NCI-H2227 (cell line): Measurements from ENCODE around the gene FALEC.
A peak's percentile ranks its signal among the peaks of the same experiment; 100 is the strongest.

Experiments
- DNase-seq: peaks from one replicate; lab custom pipeline; 2025; ENCODE audit not compliant: unreplicated experiment; lab: John Stamatoyannopoulos, UW

FALEC gene

GRCh38 chr1:150544204-150544603 lies 28.7 kb downstream of the FALEC start:
- no peak for DNase-seq

- no peak for DNase-seq
These were observed 30.0 kb downstream of the FALEC start for GRCh38 chr1:150545486-150546032.

DNA sequence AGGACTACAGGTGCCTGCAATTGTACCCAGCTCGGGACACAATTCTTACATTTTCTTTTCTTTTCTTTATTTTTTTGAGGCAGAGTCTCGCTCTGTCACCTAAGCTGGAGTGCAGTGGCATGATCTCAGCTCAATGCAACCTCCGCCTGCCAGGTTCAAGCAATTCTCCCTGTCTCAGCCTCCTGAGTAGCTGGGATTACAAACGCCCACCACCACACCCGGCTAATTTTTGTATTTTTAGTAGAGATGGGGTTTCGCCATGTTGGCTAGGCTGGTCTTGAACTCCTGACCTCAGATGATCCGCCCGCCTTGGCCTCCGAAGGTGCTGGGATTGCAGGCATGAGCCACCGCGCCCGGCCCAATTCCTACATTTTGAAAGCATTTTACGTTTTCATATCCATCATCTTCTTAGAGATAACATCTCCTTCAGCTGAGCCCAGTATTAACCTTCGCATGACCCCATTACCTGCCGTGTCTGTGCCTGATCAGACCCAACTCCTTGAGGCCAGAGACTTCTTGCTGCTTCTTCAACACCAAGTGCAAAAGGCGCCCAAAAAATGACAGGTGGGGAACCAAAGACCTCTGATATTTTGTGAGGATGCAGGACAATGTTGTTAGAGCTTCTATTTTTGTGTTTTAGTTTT lies 30.9 kb downstream of the FALEC start:
- no peak for DNase-seq

DNA sequence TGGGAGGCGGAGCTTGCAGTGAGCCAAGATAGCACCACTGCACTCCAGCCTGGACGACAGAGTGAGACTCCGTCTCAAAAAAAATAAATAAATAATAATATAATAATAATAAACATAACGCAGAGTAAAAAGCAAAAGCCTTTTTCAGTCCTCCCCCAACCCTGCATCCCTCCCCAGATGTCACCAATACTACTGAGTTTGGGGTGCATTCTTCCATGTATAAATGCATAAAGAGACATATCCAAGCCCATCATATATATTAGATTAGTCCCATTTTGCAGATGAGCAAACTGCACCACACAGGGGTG lies 32.7 kb downstream of the FALEC start:
- no peak for DNase-seq

DNA sequence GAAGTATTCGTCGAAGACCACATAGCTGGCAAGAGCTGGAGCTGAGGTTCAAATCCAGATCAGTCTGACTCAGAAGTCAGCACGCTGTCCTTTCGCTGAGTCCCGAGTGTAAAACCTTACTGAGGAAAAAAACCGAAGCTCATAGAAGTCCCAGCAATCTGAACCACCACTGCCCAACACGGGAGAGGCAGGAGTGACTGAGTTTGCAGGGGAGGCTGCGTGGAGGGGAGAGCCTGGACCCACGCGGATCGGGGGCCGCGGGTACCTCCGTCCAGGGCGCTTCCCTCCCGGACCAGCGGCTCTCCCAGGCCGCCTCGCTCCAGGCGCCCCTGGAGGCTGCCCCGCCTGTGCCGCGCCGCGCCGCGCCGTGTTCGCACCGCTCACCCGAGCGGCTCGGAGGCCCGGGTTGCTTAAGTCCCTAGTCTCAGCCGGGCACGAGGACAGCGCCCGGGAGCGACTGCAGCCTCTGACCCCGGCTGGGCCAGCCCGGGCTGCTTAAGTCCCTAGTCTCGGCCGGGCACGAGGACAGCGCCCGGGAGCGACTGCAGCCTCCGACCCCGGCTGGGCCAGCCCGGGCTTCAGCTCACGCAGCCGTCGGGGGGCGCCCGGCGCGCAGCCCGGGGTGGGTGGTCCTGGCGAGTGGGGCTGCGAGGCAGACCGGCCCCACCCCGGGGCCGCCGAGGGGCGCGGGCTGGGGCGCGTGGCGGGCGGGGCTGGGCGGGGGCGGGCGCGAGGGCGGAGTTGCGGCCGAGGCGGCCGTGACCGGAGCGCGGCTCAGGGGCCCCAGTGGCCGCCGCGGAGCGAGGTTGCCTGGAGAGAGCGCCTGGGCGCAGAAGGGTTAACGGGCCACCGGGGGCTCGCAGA lies 33.3 kb downstream of the FALEC start, which contains the start of gene ADAMTSL4:
Gene ADAMTSL4 (plus strand): TSS at position 777 of the 864 bp plus-strand sequence. CDS start 2,881 bp downstream, outside the sequence.
- peak; percentile 58 for DNase-seq

GRCh38 chr1:150549496-150550221 lies 34.1 kb downstream of the FALEC start:
- DNase-seq, result no peak

- DNase-seq, result no peak
These were observed 34.9 kb downstream of the FALEC start for GRCh38 chr1:150550222-150551050.

DNA sequence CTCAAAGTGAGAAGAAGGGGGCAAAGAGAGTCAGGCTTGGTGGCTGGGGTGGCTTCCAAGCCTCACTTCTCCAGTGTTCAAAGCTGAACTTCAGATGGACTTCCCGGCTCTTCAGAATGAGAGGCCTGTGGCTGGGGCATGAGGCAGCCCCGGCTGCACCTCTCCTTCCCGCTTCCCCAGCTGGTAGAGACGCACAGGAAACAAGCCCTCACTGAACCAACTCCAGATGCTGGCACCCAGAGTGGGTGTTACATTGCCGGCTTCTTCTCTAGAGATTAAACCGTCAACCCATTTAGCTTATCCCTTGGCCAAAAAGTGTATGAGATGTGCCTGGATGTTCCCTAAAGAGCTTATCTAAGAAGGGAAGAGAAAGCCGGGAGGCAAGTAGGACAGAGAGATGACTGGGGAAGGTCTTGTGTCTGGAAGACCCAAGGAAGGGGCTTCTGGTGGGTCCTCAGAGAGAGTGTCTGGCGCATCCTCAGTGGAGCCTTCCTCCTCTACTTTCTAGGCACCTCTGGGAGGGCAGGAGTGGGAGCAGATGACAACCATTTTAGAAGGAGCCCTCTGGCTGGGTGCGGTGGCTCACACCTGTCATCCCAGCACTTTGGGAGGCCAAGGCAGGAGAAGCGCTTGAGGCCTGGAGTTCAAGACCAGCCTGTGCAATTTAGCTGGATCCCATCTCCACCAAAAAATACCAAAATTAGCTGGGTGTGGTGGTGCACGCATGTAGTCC lies 35.7 kb downstream of the FALEC start:
- no peak for DNase-seq

DNA sequence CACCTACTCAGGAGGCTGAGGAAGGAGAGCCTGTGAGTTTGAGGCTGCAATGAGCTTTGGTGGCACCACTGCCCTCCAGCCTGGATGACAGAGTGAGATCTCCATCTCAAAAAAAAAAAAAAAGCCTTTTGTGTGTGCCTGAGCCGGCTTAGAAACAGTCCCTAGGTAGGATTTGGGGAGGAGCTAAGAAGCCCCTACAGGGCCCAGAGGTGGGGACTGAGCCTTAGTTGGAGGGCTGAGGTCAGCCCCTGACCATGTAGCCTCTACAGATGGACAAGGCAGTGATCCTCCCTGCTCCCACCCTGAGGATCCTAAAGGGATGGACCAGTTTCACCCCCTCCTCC lies 36.2 kb downstream of the FALEC start:
- DNase-seq, result no peak

- no peak for DNase-seq
These were observed 36.8 kb downstream of the FALEC start for GRCh38 chr1:150552128-150552910.

GRCh38 chr1:150552911-150553289 lies 37.3 kb downstream of the FALEC start:
- DNase-seq, result no peak

GRCh38 chr1:150553392-150554085 lies 38.0 kb downstream of the FALEC start:
- no peak for DNase-seq

GRCh38 chr1:150554086-150554452 lies 38.5 kb downstream of the FALEC start:
- DNase-seq, result no peak

DNA sequence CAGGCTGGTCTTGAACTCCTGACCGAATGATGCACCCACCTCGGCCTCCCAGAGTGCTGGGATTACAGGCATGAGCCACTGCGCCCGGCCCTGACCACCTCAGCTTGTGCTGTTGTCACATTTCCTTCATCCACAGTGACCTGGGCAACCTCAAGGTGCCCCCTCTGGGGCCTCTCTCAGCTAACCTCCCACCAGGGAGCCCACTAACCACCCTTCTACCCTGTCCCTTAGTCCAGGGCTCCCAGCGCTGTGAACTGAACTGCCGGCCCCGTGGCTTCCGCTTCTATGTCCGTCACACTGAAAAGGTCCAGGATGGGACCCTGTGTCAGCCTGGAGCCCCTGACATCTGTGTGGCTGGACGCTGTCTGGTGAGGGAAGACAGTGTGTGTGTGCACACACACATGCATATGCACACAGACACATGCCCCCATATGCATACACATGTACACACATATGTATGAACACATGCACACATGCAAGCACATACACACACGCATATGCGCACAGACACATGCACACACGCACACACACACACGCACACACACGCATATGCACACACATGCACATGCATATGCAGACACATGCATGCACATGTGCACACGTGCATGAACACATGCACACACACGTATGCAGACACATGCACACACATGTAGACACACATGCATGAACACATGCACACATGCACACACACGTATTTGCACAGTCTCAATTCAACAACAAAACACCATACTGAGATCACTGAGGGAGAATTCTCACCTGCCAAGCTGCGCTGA lies 39.8 kb downstream of the FALEC start:
- DNase-seq, result no peak

DNA sequence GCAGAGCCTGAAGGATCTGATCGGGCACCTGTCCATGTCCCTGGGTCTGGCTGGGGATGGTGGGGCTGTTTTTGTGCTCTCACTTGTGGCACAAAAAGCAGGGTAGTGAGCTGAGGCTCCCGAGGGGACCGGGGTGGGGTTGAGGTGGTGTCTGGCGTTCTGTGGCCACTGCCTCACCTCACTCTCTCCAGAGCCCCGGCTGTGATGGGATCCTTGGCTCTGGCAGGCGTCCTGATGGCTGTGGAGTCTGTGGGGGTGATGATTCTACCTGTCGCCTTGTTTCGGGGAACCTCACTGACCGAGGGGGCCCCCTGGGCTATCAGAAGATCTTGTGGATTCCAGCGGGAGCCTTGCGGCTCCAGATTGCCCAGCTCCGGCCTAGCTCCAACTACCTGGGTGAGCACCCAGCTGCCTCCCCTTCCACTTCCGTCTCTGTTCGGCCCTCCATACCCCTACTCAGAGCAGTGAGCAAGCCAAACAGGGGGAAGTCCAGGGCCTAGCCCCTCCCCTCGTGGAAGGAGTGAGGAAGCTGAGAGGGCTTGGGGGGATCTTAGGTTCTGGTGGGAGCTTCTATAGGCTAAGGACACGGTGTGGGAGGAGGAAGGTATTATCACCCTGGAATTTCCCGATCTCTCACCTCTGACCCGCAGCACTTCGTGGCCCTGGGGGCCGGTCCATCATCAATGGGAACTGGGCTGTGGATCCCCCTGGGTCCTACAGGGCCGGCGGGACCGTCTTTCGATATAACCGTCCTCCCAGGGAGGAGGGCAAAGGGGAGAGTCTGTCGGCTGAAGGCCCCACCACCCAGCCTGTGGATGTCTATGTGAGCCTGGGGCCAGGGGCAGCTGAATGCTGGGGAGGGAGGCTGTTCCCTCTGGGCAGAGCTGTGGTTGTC lies 40.7 kb downstream of the FALEC start:
- DNase-seq, result no peak

DNA sequence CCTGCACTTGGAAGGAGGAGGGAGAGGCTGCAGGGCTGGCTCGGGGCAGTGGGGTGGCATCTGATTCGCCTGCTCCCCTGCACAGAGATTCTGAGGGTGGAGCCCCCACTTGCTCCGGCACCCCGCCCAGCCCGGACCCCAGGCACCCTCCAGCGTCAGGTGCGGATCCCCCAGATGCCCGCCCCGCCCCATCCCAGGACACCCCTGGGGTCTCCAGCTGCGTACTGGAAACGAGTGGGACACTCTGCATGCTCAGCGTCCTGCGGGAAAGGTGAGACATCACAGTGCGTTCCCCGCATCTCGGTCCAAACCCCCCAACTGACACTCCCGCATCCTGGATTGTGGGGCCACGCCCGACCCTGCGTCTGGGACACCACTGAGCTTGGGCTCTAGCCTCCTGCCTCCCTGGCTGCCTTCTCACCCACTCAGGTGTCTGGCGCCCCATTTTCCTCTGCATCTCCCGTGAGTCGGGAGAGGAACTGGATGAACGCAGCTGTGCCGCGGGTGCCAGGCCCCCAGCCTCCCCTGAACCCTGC lies 41.6 kb downstream of the FALEC start:
- no peak for DNase-seq

- no peak for DNase-seq
These were observed 42.3 kb downstream of the FALEC start for GRCh38 chr1:150557813-150558212.
